ENCODE results near the gene CLTA. TPM values are rescaled to one million over a fixed set of nuclear protein-coding genes. Genes with fewer than 3 reads are reported as not detected.
"Not testable (repeated sequence)": the region's sequence is repeated elsewhere in the genome, so short reads cannot be mapped to it uniquely, and the experiment has no call there.

CLTA gene
- total RNA-seq, 4 donors from 2014 or later = 48.4 to 86.7 (median 69.0) TPM

DNA sequence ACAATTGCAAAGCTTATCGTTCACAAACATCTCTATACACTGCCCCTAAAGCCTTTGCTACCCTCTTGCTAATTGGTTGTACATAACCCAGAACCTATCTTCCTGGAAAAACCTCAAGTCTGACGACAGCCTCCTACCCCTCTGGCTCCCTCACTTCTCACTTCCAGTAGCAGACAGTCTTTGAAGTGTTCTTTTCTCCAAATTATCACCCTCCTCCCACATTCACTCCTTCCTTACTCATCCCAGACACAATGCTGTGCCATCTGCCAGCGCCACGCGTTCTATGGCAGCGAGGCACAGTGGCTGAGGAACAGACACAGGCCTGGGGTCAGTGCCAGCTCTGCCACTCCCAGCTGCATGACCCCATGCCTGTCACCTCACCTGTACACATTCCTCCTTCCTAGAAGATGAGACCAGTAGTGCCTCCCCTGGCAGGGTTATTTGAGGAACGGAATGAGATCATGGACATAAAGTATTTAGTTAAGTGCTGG lies 27.7 kb downstream of the CLTA start:
- peaks cover 0 to 60% of the 10 kb centered on the region in 2 donors for H3K36me3 ChIP-seq
- TF ChIP-seq CTCF (IDR thresholded peaks at IDR 0.05 in 4 of 5, conservative IDR thresholded peaks at IDR 0.05 in 1 of 5) = no peak
- TF ChIP-seq POLR2A (IDR thresholded peaks at IDR 0.05) = no peak
- no peak for DNase-seq
- no peaks in the 10 kb centered on the region for H3K27me3 ChIP-seq
- no peaks in the 10 kb centered on the region for H3K9me3 ChIP-seq
- peaks cover 19 to 25% of the 10 kb centered on the region in 2 donors for H3K4me1 ChIP-seq
- H3K27ac ChIP-seq = no peak overlapping the region
- intact Hi-C loops (cut with DNase I; ENCODE audit: low total_unique reads) (no loop called here), in situ Hi-C loops (cut with MboI; ENCODE audit: low sequenced_read_pairs in 4 of 4) (no loop called here)
- ATAC-seq = no peak
- no peak overlapping the region for H3K4me3 ChIP-seq

GRCh38 chr9:36221667-36222066 lies 30.9 kb downstream of the CLTA start:
- no peak for TF ChIP-seq CTCF (IDR thresholded peaks at IDR 0.05 in 4 of 5, conservative IDR thresholded peaks at IDR 0.05 in 1 of 5)
- TF ChIP-seq POLR2A (IDR thresholded peaks at IDR 0.05) = no peak
- Histone ChIP-seq H3K9me3 (no peaks in the 10 kb centered on the region), H3K4me3 (no peak overlapping the region), H3K27me3 (no peaks in the 10 kb centered on the region), H3K27ac (no peak overlapping the region), H3K36me3 (peaks cover 1 to 86% of the 10 kb centered on the region in 2 donors), H3K4me1 (peaks cover 0 to 3% of the 10 kb centered on the region in 2 donors)
- in situ Hi-C loops (cut with MboI; ENCODE audit: low sequenced_read_pairs in 4 of 4) (no loop called here), intact Hi-C loops (cut with DNase I; ENCODE audit: low total_unique reads) (no loop called here)
- DNase-seq (no peak), ATAC-seq (no peak)

- H3K36me3 ChIP-seq = peaks cover 3 to 86% of the 10 kb centered on the region in 2 donors
- no peaks in the 10 kb centered on the region for H3K27me3 ChIP-seq
- H3K4me1 ChIP-seq = no peaks in the 10 kb centered on the region
- in situ Hi-C loops (cut with MboI; ENCODE audit: low sequenced_read_pairs in 4 of 4) (no loop called here), intact Hi-C loops (cut with DNase I; ENCODE audit: low total_unique reads) (no loop called here)
- H3K9me3 ChIP-seq = no peaks in the 10 kb centered on the region
- DNase-seq (no peak), ATAC-seq (no peak)
- no peak overlapping the region for H3K4me3 ChIP-seq
- TF ChIP-seq CTCF (IDR thresholded peaks at IDR 0.05 in 4 of 5, conservative IDR thresholded peaks at IDR 0.05 in 1 of 5) (no peak), POLR2A (IDR thresholded peaks at IDR 0.05) (no peak)
- no peak overlapping the region for H3K27ac ChIP-seq
Measured at GRCh38 chr9:36222449-36222848, 31.7 kb downstream of the CLTA start.

DNA sequence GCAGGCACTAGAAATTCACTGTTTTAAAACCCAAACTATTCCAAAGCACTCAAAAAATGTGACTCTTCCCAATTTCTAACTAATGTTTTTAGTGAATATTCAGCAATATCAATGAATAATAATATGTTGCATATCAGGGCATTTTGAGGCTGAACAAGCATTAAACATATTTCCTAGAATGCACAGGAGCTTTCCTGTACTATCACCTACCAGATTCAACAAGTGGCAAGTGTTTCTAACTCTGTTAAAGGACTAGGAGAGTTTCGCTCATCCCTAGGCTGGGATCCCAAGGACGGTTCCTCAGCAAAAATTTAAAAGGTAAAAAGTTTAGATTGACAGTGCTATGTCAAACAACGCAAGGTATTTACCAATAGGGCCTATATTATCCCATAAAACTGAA lies 46.5 kb downstream of the CLTA start:
- H3K4me3 ChIP-seq = no peak overlapping the region
- H3K27ac ChIP-seq = no peak overlapping the region
- in situ Hi-C loops (cut with MboI; ENCODE audit: low sequenced_read_pairs in 4 of 4) (no loop called here), intact Hi-C loops (cut with DNase I; ENCODE audit: low total_unique reads) (no loop called here)
- H3K4me1 ChIP-seq = no peaks in the 10 kb centered on the region
- DNase-seq = no peak
- H3K9me3 ChIP-seq = no peaks in the 10 kb centered on the region
- peaks cover 0 to 43% of the 10 kb centered on the region in 2 donors for H3K36me3 ChIP-seq
- TF ChIP-seq POLR2A (IDR thresholded peaks at IDR 0.05) (no peak), CTCF (IDR thresholded peaks at IDR 0.05 in 4 of 5, conservative IDR thresholded peaks at IDR 0.05 in 1 of 5) (no peak)
- H3K27me3 ChIP-seq = no peaks in the 10 kb centered on the region
- no peak for ATAC-seq

DNA sequence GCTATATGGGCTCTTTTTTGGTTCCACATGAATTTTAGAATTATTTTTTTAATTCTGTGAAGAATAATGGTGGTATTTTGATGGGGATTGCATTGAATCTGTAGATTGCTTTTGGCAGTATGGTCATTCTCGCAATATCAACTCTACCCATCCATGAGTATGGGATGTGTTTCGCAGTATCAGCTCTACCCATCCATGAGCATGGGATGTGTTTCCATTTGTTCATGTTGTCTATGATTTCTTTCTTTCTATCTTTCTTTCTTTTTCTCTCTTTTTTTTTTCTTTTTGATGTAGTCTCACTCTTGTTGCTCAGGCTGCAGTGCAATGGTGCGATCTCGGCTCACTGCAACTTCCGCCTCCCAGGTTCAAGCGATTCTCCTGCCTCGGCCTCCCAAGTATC lies 48.5 kb downstream of the CLTA start:
- H3K9me3 ChIP-seq; H3K27ac ChIP-seq; intact Hi-C loops (cut with DNase I; ENCODE audit: low total_unique reads); H3K4me1 ChIP-seq; H3K4me3 ChIP-seq; in situ Hi-C loops (cut with MboI; ENCODE audit: low sequenced_read_pairs in 4 of 4); DNase-seq; H3K27me3 ChIP-seq; ATAC-seq: not testable (repeated sequence)
- peaks cover 0 to 25% of the 10 kb centered on the region in 2 donors for H3K36me3 ChIP-seq

DNA sequence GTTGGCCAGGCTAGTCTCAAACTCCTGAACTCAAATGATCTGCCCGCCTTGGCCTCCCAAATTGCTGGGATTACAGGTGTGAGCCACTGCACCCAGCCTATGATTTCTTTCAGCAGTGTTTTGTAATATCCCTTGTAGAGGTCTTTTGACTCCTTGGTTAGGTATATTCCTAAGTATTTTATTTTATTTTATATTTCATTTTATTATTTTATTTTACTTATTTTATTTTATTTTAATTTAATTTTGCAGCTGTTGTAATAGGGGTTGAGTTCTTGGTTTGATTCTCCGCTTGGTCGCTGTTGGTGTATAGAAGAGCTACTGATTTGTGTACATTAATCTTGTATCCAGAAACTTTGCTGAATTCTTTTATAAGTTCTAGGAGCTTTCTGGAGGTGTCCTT lies 49.0 kb downstream of the CLTA start:
- intact Hi-C loops (cut with DNase I; ENCODE audit: low total_unique reads) = not testable (repeated sequence)

More for the DNA sequence above, 49.0 kb downstream of the CLTA start:
- ATAC-seq; H3K4me3 ChIP-seq; H3K4me1 ChIP-seq; in situ Hi-C loops (cut with MboI; ENCODE audit: low sequenced_read_pairs in 4 of 4); H3K27me3 ChIP-seq; H3K27ac ChIP-seq; H3K9me3 ChIP-seq; DNase-seq: not testable (repeated sequence)
- H3K36me3 ChIP-seq = peaks cover 0 to 21% of the 10 kb centered on the region in 2 donors
